Ishikawa (cell line): ENCODE data around the gene KRTAP10-4.

Experiments
- CEBPB ChIP-seq: IDR thresholded peaks from 2 replicates; pipeline ENCODE4 v1.6.1; 2012
- CREB1 ChIP-seq: IDR thresholded peaks from 2 replicates; pipeline ENCODE4 v1.6.1; 2012; ENCODE audit warnings: low read depth
- EGR1 ChIP-seq: IDR thresholded peaks from 2 replicates; pipeline ENCODE4 v1.6.1; 2012
- EP300 ChIP-seq: IDR thresholded peaks from 2 replicates; pipeline ENCODE4 v1.6.1; 2012; ENCODE audit warnings: borderline replicate concordance
- FOXM1 ChIP-seq: IDR thresholded peaks from 2 replicates; pipeline ENCODE4 v1.6.1; 2012; ENCODE audit warnings: low read depth, borderline replicate concordance
- RAD21 ChIP-seq: IDR thresholded peaks from 2 replicates; pipeline ENCODE4 v1.6.1; 2012; ENCODE audit warnings: low read depth
- TAF1 ChIP-seq: IDR thresholded peaks from 2 replicates; pipeline ENCODE4 v1.6.1; 2012; ENCODE audit warnings: low read depth, mild to moderate bottlenecking
- TCF12 ChIP-seq: IDR thresholded peaks from 2 replicates; pipeline ENCODE4 v1.6.1; 2012; ENCODE audit warnings: low read depth
- TEAD4 ChIP-seq: IDR thresholded peaks from 2 replicates; pipeline ENCODE4 v1.6.1; 2012
- YY1 ChIP-seq: IDR thresholded peaks from 2 replicates; pipeline ENCODE4 v1.6.1; 2012; ENCODE audit warnings: low read depth
- TF ChIP-seq, protein P1 (sequence below): IDR thresholded peaks from 2 replicates; pipeline ENCODE4 v1.6.1; 2012; ENCODE audit warnings: low read depth, mild to moderate bottlenecking
- TF ChIP-seq, protein P2 (sequence below): IDR thresholded peaks from 2 replicates; pipeline ENCODE4 v1.6.1; 2012
- TF ChIP-seq, protein P3 (sequence below): IDR thresholded peaks from 2 replicates; pipeline ENCODE4 v1.6.1; 2012

DNA sequence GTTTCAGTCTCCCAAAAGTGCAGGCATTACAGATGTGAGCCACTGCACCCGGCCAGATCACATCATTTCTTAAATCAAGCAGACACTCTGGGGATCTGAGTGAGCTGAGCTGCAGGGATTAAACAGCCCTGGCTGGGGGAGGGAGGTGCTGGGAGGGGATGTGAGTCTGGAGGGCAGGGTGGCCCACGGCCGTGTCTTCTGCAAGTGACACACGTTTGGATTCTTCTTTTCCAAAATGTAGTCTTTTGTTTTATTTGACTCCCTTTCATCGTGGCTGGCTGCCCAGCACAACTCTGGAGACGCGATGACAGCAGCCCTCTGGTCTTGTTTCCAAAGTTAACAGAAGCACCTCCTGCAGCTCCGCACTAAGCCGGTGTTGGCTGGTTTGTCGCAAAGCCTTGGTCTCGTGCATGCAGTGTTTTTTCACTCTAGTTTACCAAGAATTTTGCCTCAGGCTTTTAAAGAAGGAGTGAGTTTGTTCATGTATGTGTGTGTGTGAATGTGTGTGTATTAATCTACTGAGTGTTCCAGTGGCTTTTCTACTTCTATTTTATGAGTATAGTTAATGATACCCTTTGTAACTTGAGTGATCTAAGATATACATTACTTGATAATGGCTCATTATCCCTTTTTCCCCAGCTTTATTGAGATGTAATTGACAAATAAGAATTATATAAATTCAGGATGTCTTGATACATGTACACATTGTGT lies 9.7 kb downstream of the KRTAP10-4 start:
- TF ChIP-seq, protein P1, sequence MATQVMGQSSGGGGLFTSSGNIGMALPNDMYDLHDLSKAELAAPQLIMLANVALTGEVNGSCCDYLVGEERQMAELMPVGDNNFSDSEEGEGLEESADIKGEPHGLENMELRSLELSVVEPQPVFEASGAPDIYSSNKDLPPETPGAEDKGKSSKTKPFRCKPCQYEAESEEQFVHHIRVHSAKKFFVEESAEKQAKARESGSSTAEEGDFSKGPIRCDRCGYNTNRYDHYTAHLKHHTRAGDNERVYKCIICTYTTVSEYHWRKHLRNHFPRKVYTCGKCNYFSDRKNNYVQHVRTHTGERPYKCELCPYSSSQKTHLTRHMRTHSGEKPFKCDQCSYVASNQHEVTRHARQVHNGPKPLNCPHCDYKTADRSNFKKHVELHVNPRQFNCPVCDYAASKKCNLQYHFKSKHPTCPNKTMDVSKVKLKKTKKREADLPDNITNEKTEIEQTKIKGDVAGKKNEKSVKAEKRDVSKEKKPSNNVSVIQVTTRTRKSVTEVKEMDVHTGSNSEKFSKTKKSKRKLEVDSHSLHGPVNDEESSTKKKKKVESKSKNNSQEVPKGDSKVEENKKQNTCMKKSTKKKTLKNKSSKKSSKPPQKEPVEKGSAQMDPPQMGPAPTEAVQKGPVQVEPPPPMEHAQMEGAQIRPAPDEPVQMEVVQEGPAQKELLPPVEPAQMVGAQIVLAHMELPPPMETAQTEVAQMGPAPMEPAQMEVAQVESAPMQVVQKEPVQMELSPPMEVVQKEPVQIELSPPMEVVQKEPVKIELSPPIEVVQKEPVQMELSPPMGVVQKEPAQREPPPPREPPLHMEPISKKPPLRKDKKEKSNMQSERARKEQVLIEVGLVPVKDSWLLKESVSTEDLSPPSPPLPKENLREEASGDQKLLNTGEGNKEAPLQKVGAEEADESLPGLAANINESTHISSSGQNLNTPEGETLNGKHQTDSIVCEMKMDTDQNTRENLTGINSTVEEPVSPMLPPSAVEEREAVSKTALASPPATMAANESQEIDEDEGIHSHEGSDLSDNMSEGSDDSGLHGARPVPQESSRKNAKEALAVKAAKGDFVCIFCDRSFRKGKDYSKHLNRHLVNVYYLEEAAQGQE: no peak
- TF ChIP-seq, protein P2, sequence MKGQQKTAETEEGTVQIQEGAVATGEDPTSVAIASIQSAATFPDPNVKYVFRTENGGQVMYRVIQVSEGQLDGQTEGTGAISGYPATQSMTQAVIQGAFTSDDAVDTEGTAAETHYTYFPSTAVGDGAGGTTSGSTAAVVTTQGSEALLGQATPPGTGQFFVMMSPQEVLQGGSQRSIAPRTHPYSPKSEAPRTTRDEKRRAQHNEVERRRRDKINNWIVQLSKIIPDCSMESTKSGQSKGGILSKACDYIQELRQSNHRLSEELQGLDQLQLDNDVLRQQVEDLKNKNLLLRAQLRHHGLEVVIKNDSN: no peak
- TF ChIP-seq, protein P3, sequence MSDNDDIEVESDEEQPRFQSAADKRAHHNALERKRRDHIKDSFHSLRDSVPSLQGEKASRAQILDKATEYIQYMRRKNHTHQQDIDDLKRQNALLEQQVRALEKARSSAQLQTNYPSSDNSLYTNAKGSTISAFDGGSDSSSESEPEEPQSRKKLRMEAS: no peak
- no peak for TF ChIP-seq CREB1
- TF ChIP-seq YY1: no peak
- TF ChIP-seq TAF1: no peak
- no peak for TF ChIP-seq TEAD4
- TF ChIP-seq EP300: no peak
- TF ChIP-seq EGR1: no peak
- no peak for TF ChIP-seq RAD21
- TF ChIP-seq FOXM1: no peak
- no peak for TF ChIP-seq TCF12
- TF ChIP-seq CEBPB: no peak
